WTC11 (cell line): ENCODE data around the gene MSI2. TPM values are rescaled to one million over a fixed set of nuclear protein-coding genes. Genes with fewer than 3 reads are reported as not detected.

Experiments used
- ATAC-seq: fragments of 200-7000 bp; cut with Tn5 transposase; 2 replicates; pipeline ENCODE4 v1.10.0; 2021; ENCODE audit warnings: mild to moderate bottlenecking, moderate library complexity
- CTCF ChIA-PET: fragments of 300-600 bp; sonication (Branson Sonifier 250); formaldehyde crosslinking; loops from one replicate; lab custom pipeline; 2021; ENCODE audit warnings: antibody characterized with exemption; lab: Charles Lee
- POLR2A ChIA-PET: fragments of 350-600 bp; sonication (Branson Sonifier 250); formaldehyde crosslinking; loops from one replicate; lab custom pipeline; 2021; ENCODE audit warnings: antibody characterized with exemption; lab: Charles Lee
- DNase-seq: peaks from one replicate; pipeline ENCODE4 v3.0.0; 2021; ENCODE audit warnings: low spot score
- H3K27ac Mint-ChIP-seq: 2 replicates; pipeline ENCODE4 v1.8.0; 2021; ENCODE audit warnings: mixed read lengths
- H3K27me3 Mint-ChIP-seq: 2 replicates; pipeline ENCODE4 v1.8.0; 2021; ENCODE audit warnings: low read depth, mild to moderate bottlenecking, moderate library complexity, mixed read lengths
- H3K36me3 Mint-ChIP-seq: 2 replicates; pipeline ENCODE4 v1.8.0; 2021; ENCODE audit warnings: mixed read lengths
- H3K4me1 Mint-ChIP-seq: 2 replicates; pipeline ENCODE4 v1.8.0; 2022; ENCODE audit warnings: mixed read lengths
- H3K4me3 Mint-ChIP-seq: 2 replicates; pipeline ENCODE4 v1.8.0; 2021; ENCODE audit warnings: mild to moderate bottlenecking, moderate library complexity, mixed read lengths
- H3K9me3 Mint-ChIP-seq: 2 replicates; pipeline ENCODE4 v1.8.0; 2021; ENCODE audit warnings: mixed read lengths
- ATF3 ChIP-seq: sonication (generic); formaldehyde crosslinking; conservative IDR thresholded peaks from 2 replicates; pipeline ENCODE4 v1.8.1; 2022; ENCODE audit warnings: mild to moderate bottlenecking, missing genetic modification reagents
- CBFB ChIP-seq: sonication (generic); formaldehyde crosslinking; IDR thresholded peaks from 2 replicates; pipeline ENCODE4 v1.8.1; 2022; ENCODE audit warnings: mild to moderate bottlenecking, low read depth, missing genetic modification reagents
- CDX4 ChIP-seq: fragments of 250-450 bp; sonication (Bioruptor Pico); IDR thresholded peaks from 2 replicates; pipeline ENCODE4 v1.9.0; 2021; ENCODE audit warnings: moderate library complexity, mild to moderate bottlenecking, inconsistent platforms, borderline replicate concordance
- E2F4 ChIP-seq: sonication (generic); formaldehyde crosslinking; IDR thresholded peaks from 2 replicates; pipeline ENCODE4 v1.8.1; 2022; ENCODE audit warnings: low read depth, mild to moderate bottlenecking, moderate library complexity, missing genetic modification reagents, borderline replicate concordance
- EMX1 ChIP-seq: fragments of 250-450 bp; sonication (Bioruptor Pico); IDR thresholded peaks from 2 replicates; pipeline ENCODE4 v1.8.0; 2021; ENCODE audit warnings: mild to moderate bottlenecking
- FOXJ3 ChIP-seq: sonication (generic); formaldehyde crosslinking; IDR thresholded peaks from 2 replicates; pipeline ENCODE4 v1.9.0; 2021; ENCODE audit warnings: missing genetic modification reagents, mild to moderate bottlenecking, borderline replicate concordance
- FOXP1 ChIP-seq: sonication (generic); formaldehyde crosslinking; IDR thresholded peaks from 2 replicates; pipeline ENCODE4 v1.8.0; 2022; ENCODE audit warnings: missing genetic modification reagents, mild to moderate bottlenecking, moderate library complexity, borderline replicate concordance
- GABPB1 ChIP-seq: sonication (generic); formaldehyde crosslinking; IDR thresholded peaks from 2 replicates; pipeline ENCODE4 v1.8.1; 2023; ENCODE audit warnings: mild to moderate bottlenecking, missing genetic modification reagents
- HMGA2 ChIP-seq: fragments of 250-450 bp; sonication (Bioruptor Pico); IDR thresholded peaks from 2 replicates; pipeline ENCODE4 v1.4.0; 2021; ENCODE audit warnings: mild to moderate bottlenecking, moderate library complexity
- RELA ChIP-seq: sonication (generic); formaldehyde crosslinking; IDR thresholded peaks from 2 replicates; pipeline ENCODE4 v1.8.1; 2022; ENCODE audit warnings: missing genetic modification reagents, mild to moderate bottlenecking, borderline replicate concordance
- TEAD4 ChIP-seq: sonication (generic); formaldehyde crosslinking; IDR thresholded peaks from 2 replicates; pipeline ENCODE4 v1.8.0; 2022; ENCODE audit warnings: mild to moderate bottlenecking, missing genetic modification reagents
- USF2 ChIP-seq: sonication (generic); formaldehyde crosslinking; IDR thresholded peaks from 2 replicates; pipeline ENCODE4 v1.8.1; 2023; ENCODE audit warnings: mild to moderate bottlenecking, missing genetic modification reagents, moderate library complexity
- ZNF121 ChIP-seq: sonication (generic); formaldehyde crosslinking; IDR thresholded peaks from 2 replicates; pipeline ENCODE4 v1.8.0; 2023; ENCODE audit warnings: missing genetic modification reagents
- ZNF138 ChIP-seq: sonication (generic); formaldehyde crosslinking; conservative IDR thresholded peaks from 2 replicates; pipeline ENCODE4 v1.8.1; 2022; ENCODE audit warnings: mild to moderate bottlenecking, moderate library complexity, missing genetic modification reagents
- ZNF512 ChIP-seq: sonication (generic); formaldehyde crosslinking; IDR thresholded peaks from 2 replicates; pipeline ENCODE4 v1.8.1; 2022; ENCODE audit warnings: missing genetic modification reagents, borderline replicate concordance
- ZNF532 ChIP-seq: fragments of 250-450 bp; sonication (Bioruptor Pico); IDR thresholded peaks from 2 replicates; pipeline ENCODE4 v1.9.0; 2021; ENCODE audit warnings: mild to moderate bottlenecking, borderline replicate concordance
- ZNF671 ChIP-seq: fragments of 250-450 bp; sonication (Bioruptor Pico); IDR thresholded peaks from 2 replicates; pipeline ENCODE4 v1.8.0; 2021; ENCODE audit warnings: mild to moderate bottlenecking
- total RNA-seq: library from RNA; stranded (reverse); gene quantifications from 3 replicates; pipeline ENCODE4 v1.2.3, GENCODE V29; 2021

Gene MSI2
- total RNA-seq, 1 experiment from 2014 or later, result 82.1 TPM

- H3K9me3 Mint-ChIP-seq, result no peaks in the 10 kb centered on the region
- H3K4me1 Mint-ChIP-seq, result peaks cover 53% of the 10 kb centered on the region
- ChIA-PET POLR2A (no interaction called here), CTCF (interaction anchor here (1.0 kb wide), 1 partner anchor 10 kb away, joined by 4 read pairs; no protein-coding TSS in a partner anchor)
- no peaks in the 10 kb centered on the region; the same call in 1 of the 2 replicates for H3K36me3 Mint-ChIP-seq
- H3K27me3 Mint-ChIP-seq, result peaks cover 1% of the 10 kb centered on the region
- TF ChIP-seq FOXP1, result no peak
- no peak for TF ChIP-seq CBFB (CRISPR knock-in tag)
- no peak for TF ChIP-seq ATF3
- no peak for TF ChIP-seq ZNF671 (CRISPR knock-in tag)
- no peak for TF ChIP-seq E2F4 (CRISPR knock-in tag)
- TF ChIP-seq GABPB1, result no peak
- no peak for TF ChIP-seq TEAD4 (CRISPR knock-in tag)
- TF ChIP-seq USF2 (CRISPR knock-in tag), result no peak
- no peak for TF ChIP-seq RELA (CRISPR knock-in tag)
- TF ChIP-seq ZNF532, result no peak
- TF ChIP-seq ZNF121 (CRISPR knock-in tag), result no peak
- no peak for TF ChIP-seq CDX4 (CRISPR knock-in tag)
- no peak for TF ChIP-seq EMX1 (CRISPR knock-in tag)
- no peak for TF ChIP-seq FOXJ3 (CRISPR knock-in tag)
- TF ChIP-seq ZNF512, result no peak
- no peak for TF ChIP-seq HMGA2 (CRISPR knock-in tag)
- no peak for TF ChIP-seq ZNF138 (CRISPR knock-in tag)
- DNase-seq (no peak), ATAC-seq (no peak)
- no peak overlapping the region for H3K4me3 Mint-ChIP-seq
- peak overlapping the region; percentile 64 for H3K27ac Mint-ChIP-seq
Measured at GRCh38 chr17:57462007-57462579, 205.8 kb downstream of the MSI2 start.
